GM23338 (cell line): Measurements from ENCODE around the gene SBF2. TPM values are rescaled to one million over a fixed set of nuclear protein-coding genes. Genes with fewer than 3 reads are reported as not detected.

Experiments
- ATAC-seq: fragments of 200-7000 bp; cut with Tn5 transposase; 3 replicates; pipeline ENCODE4 v1.9.1; 2020
- DNase-seq: peaks from one replicate; pipeline ENCODE4 v3.0.0-alpha.2; 2015; ENCODE audit warnings: low spot score
- H2AFZ ChIP-seq: fragments of 200-600 bp; sonication (generic); 2 replicates; pipeline ENCODE4 v1.8.0; 2016; ENCODE audit warnings: antibody characterized with exemption, mild to moderate bottlenecking, moderate library complexity
- H3F3A ChIP-seq: fragments of 200-600 bp; sonication (generic); replicated peaks from 2 replicates; pipeline ENCODE4 v1.8.0; 2017; ENCODE audit warnings: antibody characterized with exemption, mixed run types, low read depth
- H3K27ac ChIP-seq: fragments of 200-600 bp; sonication (generic); 2 replicates; pipeline ENCODE4 v1.6.1; 2016; ENCODE audit warnings: low read depth
- H3K27me3 ChIP-seq: fragments of 200-600 bp; sonication (generic); 2 replicates; pipeline ENCODE4 v1.8.0; 2016; ENCODE audit warnings: mild to moderate bottlenecking, mixed run types, moderate library complexity; ENCODE audit not compliant: insufficient read depth
- H3K36me3 ChIP-seq: fragments of 200-600 bp; sonication (generic); 2 replicates; pipeline ENCODE4 v1.8.0; 2016; ENCODE audit warnings: mild to moderate bottlenecking; ENCODE audit not compliant: insufficient read depth
- H3K4me1 ChIP-seq: fragments of 200-600 bp; sonication (generic); 2 replicates; pipeline ENCODE4 v1.8.0; 2016; ENCODE audit warnings: mild to moderate bottlenecking, moderate library complexity; ENCODE audit not compliant: insufficient read depth
- H3K4me2 ChIP-seq: fragments of 200-600 bp; sonication (generic); 2 replicates; pipeline ENCODE4 v1.7.1; 2017; ENCODE audit warnings: mixed run types
- H3K4me3 ChIP-seq: fragments of 200-600 bp; sonication (generic); 2 replicates; pipeline ENCODE4 v1.6.1; 2016; ENCODE audit warnings: mixed run types
- H3K79me2 ChIP-seq: fragments of 200-600 bp; sonication (generic); replicated peaks from 2 replicates; pipeline ENCODE4 v1.8.0; 2017; ENCODE audit warnings: mild to moderate bottlenecking; ENCODE audit not compliant: insufficient read depth
- H3K9me2 ChIP-seq: fragments of 200-600 bp; sonication (generic); 2 replicates; pipeline ENCODE4 v1.8.0; 2017; ENCODE audit not compliant: insufficient read depth
- H4K20me1 ChIP-seq: fragments of 200-600 bp; sonication (generic); replicated peaks from 2 replicates; pipeline ENCODE4 v1.8.0; 2017; ENCODE audit warnings: mild to moderate bottlenecking; ENCODE audit not compliant: insufficient read depth
- H3K27ac Mint-ChIP-seq: 2 replicates; pipeline ENCODE4 v1.8.0; 2020; ENCODE audit warnings: inconsistent platforms, mild to moderate bottlenecking, moderate library complexity, mixed read lengths
- H3K27me3 Mint-ChIP-seq: 3 replicates; pipeline ENCODE4 v1.8.0; 2022; ENCODE audit warnings: low read depth, mild to moderate bottlenecking, moderate library complexity, mixed read lengths, inconsistent platforms; ENCODE audit not compliant: insufficient read depth, poor library complexity
- H3K36me3 Mint-ChIP-seq: 3 replicates; pipeline ENCODE4 v1.8.0; 2021; ENCODE audit warnings: low read depth, mild to moderate bottlenecking, inconsistent platforms, moderate library complexity, mixed read lengths
- H3K4me1 Mint-ChIP-seq: 3 replicates; pipeline ENCODE4 v1.8.0; 2020; ENCODE audit warnings: mild to moderate bottlenecking, inconsistent platforms, mixed read lengths
- H3K4me3 Mint-ChIP-seq: 3 replicates; pipeline ENCODE4 v1.8.0; 2021; ENCODE audit warnings: moderate library complexity, mild to moderate bottlenecking, inconsistent platforms, mixed read lengths
- H3K9me3 Mint-ChIP-seq: 3 replicates; pipeline ENCODE4 v1.8.0; 2020; ENCODE audit warnings: moderate library complexity, mild to moderate bottlenecking, inconsistent platforms, mixed read lengths
- CREB1 ChIP-seq: fragments of 250-450 bp; sonication (Bioruptor Pico); IDR thresholded peaks from 2 replicates; pipeline ENCODE4 v1.5.0; 2020; ENCODE audit warnings: low read depth, mild to moderate bottlenecking, moderate library complexity
- CTCF ChIP-seq, 2 experiments: fragments of 200-600 bp in 1 of 2; sonication (generic) in 1 of 2; conservative IDR thresholded peaks; 2 replicates each; pipeline versions ENCODE4 v1.5.1 to v1.6.1; 2016 to 2017; ENCODE audit warnings: antibody characterized with exemption in 2 of 2, low read depth in 2 of 2, mild to moderate bottlenecking in 2 of 2, moderate library complexity in 1 of 2
- ETS1 ChIP-seq: IDR thresholded peaks from 2 replicates; pipeline ENCODE4 v1.6.1; 2016; ENCODE audit warnings: antibody characterized with exemption
- EZH2 ChIP-seq: fragments of 200-600 bp; sonication (generic); IDR thresholded peaks from one replicate; pipeline ENCODE4 v1.8.0; 2017; ENCODE audit warnings: antibody characterized with exemption, mild to moderate bottlenecking, low read depth; ENCODE audit not compliant: unreplicated experiment
- EZH2phosphoT487 ChIP-seq: fragments of 200-600 bp; sonication (generic); IDR thresholded peaks from one replicate; pipeline ENCODE4 v1.8.1; 2018; ENCODE audit warnings: antibody characterized with exemption; ENCODE audit not compliant: unreplicated experiment
- JUNB ChIP-seq: IDR thresholded peaks from one replicate; pipeline ENCODE4 v1.6.1; 2016; ENCODE audit warnings: antibody characterized with exemption; ENCODE audit not compliant: unreplicated experiment
- NANOG ChIP-seq: IDR thresholded peaks from 2 replicates; pipeline ENCODE4 v1.6.1; 2016; ENCODE audit warnings: antibody characterized with exemption, borderline replicate concordance
- POLR2AphosphoS5 ChIP-seq: IDR thresholded peaks from 2 replicates; pipeline ENCODE4 v1.6.1; 2016; ENCODE audit warnings: antibody characterized with exemption, low read depth
- STAT1 ChIP-seq: IDR thresholded peaks from one replicate; pipeline ENCODE4 v1.6.1; 2016; ENCODE audit warnings: antibody characterized with exemption; ENCODE audit not compliant: unreplicated experiment
- ZNF114 ChIP-seq: fragments of 250-450 bp; sonication (Bioruptor Pico); IDR thresholded peaks from 2 replicates; pipeline ENCODE4 v1.5.0; 2020; ENCODE audit warnings: mild to moderate bottlenecking, moderate library complexity
- ZNF331 ChIP-seq: fragments of 250-450 bp; sonication (Bioruptor Pico); IDR thresholded peaks from 2 replicates; pipeline ENCODE4 v1.5.0; 2020; ENCODE audit warnings: low read depth, mild to moderate bottlenecking, moderate library complexity
- ZNF462 ChIP-seq: fragments of 250-450 bp; sonication (Bioruptor Pico); IDR thresholded peaks from 2 replicates; pipeline ENCODE4 v1.5.0; 2020; ENCODE audit warnings: mild to moderate bottlenecking, moderate library complexity
- polyA plus RNA-seq: library from polyadenylated mRNA; unstranded; fragments of >200 nt; fragmentation: Nextera tagmentation; extraction: Ambion mirVana; gene quantifications from 2 replicates; pipeline ENCODE4 v1.2.1, GENCODE V29; 2016
- total RNA-seq: library from RNA; depleted of rRNA; stranded (reverse); fragments of >200 nt; shearing (Covaris generic); gene quantifications from 2 replicates; pipeline ENCODE4 v1.2.3, GENCODE V29; 2014
- TF ChIP-seq, protein P1 (sequence below): IDR thresholded peaks from one replicate; pipeline ENCODE4 v1.6.1; 2018; ENCODE audit warnings: antibody characterized with exemption; ENCODE audit not compliant: unreplicated experiment

SBF2 gene
- total and polyA plus RNA-seq, 2 experiments from 2014 or later = 25.6 to 53.5 TPM

DNA sequence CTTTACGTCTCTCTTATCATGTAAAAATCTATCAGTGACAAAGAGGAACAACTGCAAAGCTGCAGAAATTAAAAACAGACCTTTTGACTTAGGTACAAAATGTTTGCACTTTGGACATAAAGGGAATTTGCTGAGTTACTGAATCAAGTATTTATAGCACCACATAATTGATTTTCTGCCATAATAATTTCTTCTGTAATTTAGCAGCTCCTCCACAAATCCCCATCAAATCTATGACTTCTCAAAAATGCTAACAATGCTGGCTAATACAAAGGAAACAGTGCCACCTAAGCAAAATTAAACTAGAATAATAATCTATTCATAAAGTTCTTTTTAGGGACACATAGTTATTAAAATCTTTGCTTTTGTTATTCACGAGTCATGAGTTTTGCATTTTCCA is 415.1 kb downstream of the SBF2 start:
- ATAC-seq (no peak), DNase-seq (no peak)
- Histone ChIP-seq H3K79me2 (no peaks in the 10 kb centered on the region), H3K27ac (no peak overlapping the region), H4K20me1 (no peaks in the 10 kb centered on the region), H3K9me2 (no peaks in the 10 kb centered on the region), H2AFZ (no peak overlapping the region), H3K4me3 (no peak overlapping the region), H3K27me3 (no peaks in the 10 kb centered on the region), H3K4me1 (peaks cover 9% of the 10 kb centered on the region), H3K4me2 (no peak overlapping the region), H3F3A (no peaks in the 10 kb centered on the region), H3K36me3 (no peaks in the 10 kb centered on the region)
- H3K9me3 Mint-ChIP-seq = no peaks in the 10 kb centered on the region; the same call in 2 of the 3 replicates
- peaks cover 9% of the 10 kb centered on the region; the same call in 1 of the 3 replicates for H3K36me3 Mint-ChIP-seq
- peaks cover 1% of the 10 kb centered on the region for H3K27me3 Mint-ChIP-seq
- TF ChIP-seq EZH2phosphoT487 (no peak), ZNF331 (CRISPR knock-in tag) (no peak), ETS1 (no peak), ZNF114 (no peak), CTCF (conservative IDR thresholded peaks at IDR 0.05; ENCODE audit: low read depth in 2 of 2) (no peak), EZH2 (no peak), CREB1 (CRISPR knock-in tag) (no peak), ZNF462 (CRISPR knock-in tag) (no peak), JUNB (no peak), NANOG (no peak), POLR2AphosphoS5 (no peak), STAT1 (no peak)
- TF ChIP-seq, protein P1, sequence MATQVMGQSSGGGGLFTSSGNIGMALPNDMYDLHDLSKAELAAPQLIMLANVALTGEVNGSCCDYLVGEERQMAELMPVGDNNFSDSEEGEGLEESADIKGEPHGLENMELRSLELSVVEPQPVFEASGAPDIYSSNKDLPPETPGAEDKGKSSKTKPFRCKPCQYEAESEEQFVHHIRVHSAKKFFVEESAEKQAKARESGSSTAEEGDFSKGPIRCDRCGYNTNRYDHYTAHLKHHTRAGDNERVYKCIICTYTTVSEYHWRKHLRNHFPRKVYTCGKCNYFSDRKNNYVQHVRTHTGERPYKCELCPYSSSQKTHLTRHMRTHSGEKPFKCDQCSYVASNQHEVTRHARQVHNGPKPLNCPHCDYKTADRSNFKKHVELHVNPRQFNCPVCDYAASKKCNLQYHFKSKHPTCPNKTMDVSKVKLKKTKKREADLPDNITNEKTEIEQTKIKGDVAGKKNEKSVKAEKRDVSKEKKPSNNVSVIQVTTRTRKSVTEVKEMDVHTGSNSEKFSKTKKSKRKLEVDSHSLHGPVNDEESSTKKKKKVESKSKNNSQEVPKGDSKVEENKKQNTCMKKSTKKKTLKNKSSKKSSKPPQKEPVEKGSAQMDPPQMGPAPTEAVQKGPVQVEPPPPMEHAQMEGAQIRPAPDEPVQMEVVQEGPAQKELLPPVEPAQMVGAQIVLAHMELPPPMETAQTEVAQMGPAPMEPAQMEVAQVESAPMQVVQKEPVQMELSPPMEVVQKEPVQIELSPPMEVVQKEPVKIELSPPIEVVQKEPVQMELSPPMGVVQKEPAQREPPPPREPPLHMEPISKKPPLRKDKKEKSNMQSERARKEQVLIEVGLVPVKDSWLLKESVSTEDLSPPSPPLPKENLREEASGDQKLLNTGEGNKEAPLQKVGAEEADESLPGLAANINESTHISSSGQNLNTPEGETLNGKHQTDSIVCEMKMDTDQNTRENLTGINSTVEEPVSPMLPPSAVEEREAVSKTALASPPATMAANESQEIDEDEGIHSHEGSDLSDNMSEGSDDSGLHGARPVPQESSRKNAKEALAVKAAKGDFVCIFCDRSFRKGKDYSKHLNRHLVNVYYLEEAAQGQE = no peak
- no peak overlapping the region for H3K4me3 Mint-ChIP-seq
- peaks cover 8% of the 10 kb centered on the region for H3K4me1 Mint-ChIP-seq
- no peak overlapping the region for H3K27ac Mint-ChIP-seq
